HG02973 (cell line): ENCODE data around the gene STARD10.

ENCODE experiments used
- ATAC-seq: cut with Tn5 transposase; IDR thresholded peaks from one replicate; pipeline ENCODE4 v1.9.1; 2021; ENCODE audit warnings: moderate library complexity; ENCODE audit not compliant: unreplicated experiment

STARD10 gene

GRCh38 chr11:72767203-72768062 is 26.4 kb downstream of the STARD10 start:
- no peak for ATAC-seq

GRCh38 chr11:72766152-72766902 is 27.5 kb downstream of the STARD10 start:
- ATAC-seq, result no peak

- ATAC-seq, result no peak
Observed at GRCh38 chr11:72764503-72764902, 29.3 kb downstream of the STARD10 start.

GRCh38 chr11:72763823-72764222 is 30.0 kb downstream of the STARD10 start:
- ATAC-seq, result no peak

GRCh38 chr11:72762641-72763304 is 31.1 kb downstream of the STARD10 start:
- ATAC-seq, result peak; percentile 61

- ATAC-seq, result no peak
Observed at GRCh38 chr11:72760539-72761405, 33.1 kb downstream of the STARD10 start.

GRCh38 chr11:72759468-72759985 is 34.3 kb downstream of the STARD10 start:
- ATAC-seq, result no peak

GRCh38 chr11:72758690-72759389 is 35.0 kb downstream of the STARD10 start:
- no peak for ATAC-seq

GRCh38 chr11:72758304-72758689 is 35.5 kb downstream of the STARD10 start:
- ATAC-seq, result no peak

- ATAC-seq, result no peak
Observed at GRCh38 chr11:72755713-72756285, 38.0 kb downstream of the STARD10 start.

- ATAC-seq, result no peak
Observed at GRCh38 chr11:72754544-72755155, 39.2 kb downstream of the STARD10 start.

- no peak for ATAC-seq
Observed at GRCh38 chr11:72754149-72754543, 39.7 kb downstream of the STARD10 start.

- no peak for ATAC-seq
Observed at GRCh38 chr11:72753341-72754148, 40.3 kb downstream of the STARD10 start.

GRCh38 chr11:72752088-72752914 is 41.5 kb downstream of the STARD10 start, which contains the start of gene ARAP1:
TSS of gene ARAP1 (minus strand) at chr11:72752408. CDS start at chr11:72727128, 25,280 bp downstream.
- ATAC-seq, result peak; percentile 50

GRCh38 chr11:72751116-72752087 is 42.4 kb downstream of the STARD10 start:
- no peak for ATAC-seq

GRCh38 chr11:72750556-72751115 is 43.2 kb downstream of the STARD10 start:
- no peak for ATAC-seq
